ENCODE results near the gene HPS1.
A peak's percentile ranks its signal among the peaks of the same experiment; 100 is the strongest.

The HPS1 gene

DNA sequence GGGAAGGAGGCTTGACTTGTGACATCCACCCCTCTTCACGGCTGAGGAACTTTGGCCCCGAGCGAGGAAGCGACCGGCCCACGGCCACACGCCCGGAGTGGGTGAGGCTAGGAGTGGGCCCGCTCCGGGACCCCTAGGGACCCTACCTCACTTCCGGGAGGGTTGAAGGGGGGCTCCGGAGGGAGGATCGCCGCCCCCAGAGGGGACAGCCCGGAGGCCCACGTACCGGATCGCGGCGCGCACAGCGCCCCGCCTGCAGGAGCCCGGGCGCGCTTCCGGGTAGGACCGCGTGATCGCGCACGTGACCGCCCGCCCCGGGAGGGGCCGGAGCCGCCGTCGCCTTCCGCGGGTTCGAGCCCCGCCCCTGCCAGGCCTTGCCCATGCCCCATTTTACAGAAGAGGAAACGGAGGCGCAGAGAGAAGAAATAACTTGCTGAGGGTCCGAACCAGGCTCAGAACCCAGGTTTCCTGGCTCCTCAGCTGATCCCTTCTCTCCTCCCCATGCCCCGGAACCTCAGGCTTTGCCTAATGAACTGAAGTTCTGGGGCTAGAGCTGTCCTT is at the start of gene HPS1:
Gene HPS1 (minus strand): TSS at position 275 of the 561 bp plus-strand sequence. CDS start 3,695 bp downstream, outside the sequence.
- DNase-seq (ENCODE audit: low spot score), result peak; percentile 84
- H3K27me3 Mint-ChIP-seq (ENCODE audit: low read depth), result peaks cover 18% of the 10 kb centered on the region
- peak within 1 kb of the TSS; percentile 95 for H3K4me3 Mint-ChIP-seq
- H3K4me1 Mint-ChIP-seq (ENCODE audit: low read depth), result peaks cover 22% of the 10 kb centered on the region
- peak within 1 kb of the TSS; percentile 90 for H3K27ac Mint-ChIP-seq
- no peaks in the 10 kb centered on the region for H3K9me3 Mint-ChIP-seq
- peaks cover 20% of the 10 kb centered on the region for H3K36me3 Mint-ChIP-seq (ENCODE audit: low read depth)

- H3K27me3 Mint-ChIP-seq (ENCODE audit: low read depth), result peaks cover 8% of the 10 kb centered on the region
- H3K27ac Mint-ChIP-seq, result no peak overlapping the region
- no peak overlapping the region for H3K4me3 Mint-ChIP-seq
- H3K36me3 Mint-ChIP-seq (ENCODE audit: low read depth), result no peaks in the 10 kb centered on the region
- DNase-seq (ENCODE audit: low spot score), result no peak
- peaks cover 13% of the 10 kb centered on the region for H3K9me3 Mint-ChIP-seq
- no peaks in the 10 kb centered on the region for H3K4me1 Mint-ChIP-seq (ENCODE audit: low read depth)
Measured at GRCh38 chr10:98492763-98493162, 46.0 kb upstream of the HPS1 start.

- Mint-ChIP-seq H3K27me3 (ENCODE audit: low read depth) (no peaks in the 10 kb centered on the region), H3K9me3 (peaks cover under 1% of the 10 kb centered on the region), H3K4me3 (no peak overlapping the region), H3K27ac (no peak overlapping the region), H3K4me1 (ENCODE audit: low read depth) (no peaks in the 10 kb centered on the region), H3K36me3 (ENCODE audit: low read depth) (no peaks in the 10 kb centered on the region)
- no peak for DNase-seq (ENCODE audit: low spot score)
Measured at GRCh38 chr10:98489561-98490481, 43.1 kb upstream of the HPS1 start.

DNA sequence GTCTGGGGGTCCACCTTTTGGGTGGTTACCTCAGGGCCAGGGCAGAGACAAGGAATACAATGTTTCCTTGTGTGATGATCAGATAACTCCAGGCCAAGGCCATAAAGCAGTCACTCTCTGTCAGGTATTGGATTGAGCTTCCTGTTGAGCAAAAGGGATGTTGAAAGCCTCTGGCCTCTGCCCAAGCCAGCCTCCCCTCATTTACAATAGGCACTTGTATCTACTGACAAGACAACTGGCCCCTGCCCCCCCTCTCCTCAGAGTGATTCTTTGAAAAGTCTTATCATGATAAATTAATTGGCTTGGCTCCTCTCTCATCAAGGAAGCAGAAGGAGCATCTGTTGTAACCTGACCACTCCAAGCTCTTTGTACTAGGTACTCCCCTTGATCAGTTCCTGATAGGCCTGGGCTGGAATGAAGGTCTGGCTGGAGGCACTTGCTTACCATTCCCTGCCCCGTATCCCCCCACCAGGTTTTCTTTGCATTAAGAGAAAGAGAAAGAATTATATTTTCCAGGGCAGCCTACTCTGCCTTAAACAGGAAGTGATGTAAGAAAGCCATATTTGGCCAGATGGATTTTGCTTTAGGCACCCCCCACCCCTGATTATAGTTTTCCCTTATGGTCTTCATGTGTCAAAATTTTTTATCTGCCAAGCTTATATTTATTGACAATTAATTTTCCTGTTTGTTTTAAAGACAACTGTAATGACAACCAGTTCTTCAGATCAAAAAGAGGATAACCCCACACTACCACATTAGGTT is 42.1 kb upstream of the HPS1 start:
- H3K36me3 Mint-ChIP-seq (ENCODE audit: low read depth), result no peaks in the 10 kb centered on the region

DNA sequence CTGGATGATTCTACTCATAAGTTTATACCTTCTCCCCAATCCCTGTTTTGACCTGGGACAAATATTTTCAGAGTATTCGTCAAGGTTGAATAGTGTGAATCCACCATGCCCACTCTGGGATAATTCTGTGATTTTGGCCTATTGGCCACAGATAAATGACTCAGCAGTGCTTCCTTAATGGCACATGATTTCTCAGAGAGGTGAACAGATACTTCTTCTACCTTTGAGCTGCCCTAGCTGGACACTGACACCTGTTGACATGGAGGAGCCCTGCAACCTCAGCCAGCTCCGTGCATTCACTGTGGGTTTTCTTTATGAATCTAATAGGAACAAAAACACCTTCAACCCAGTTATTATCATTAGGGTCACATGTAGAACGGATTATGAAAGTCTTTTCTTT is 40.9 kb upstream of the HPS1 start:
- no peaks in the 10 kb centered on the region for H3K36me3 Mint-ChIP-seq (ENCODE audit: low read depth)
- H3K27ac Mint-ChIP-seq, result no peak overlapping the region
- no peaks in the 10 kb centered on the region for H3K27me3 Mint-ChIP-seq (ENCODE audit: low read depth)

More for the DNA sequence above, 42.1 kb upstream of the HPS1 start:
- Mint-ChIP-seq H3K4me1 (ENCODE audit: low read depth) (no peaks in the 10 kb centered on the region), H3K9me3 (no peaks in the 10 kb centered on the region), H3K4me3 (no peak overlapping the region), H3K27ac (no peak overlapping the region), H3K27me3 (ENCODE audit: low read depth) (no peaks in the 10 kb centered on the region)
- DNase-seq (ENCODE audit: low spot score), result no peak

GRCh38 chr10:98486421-98486820 is 39.7 kb upstream of the HPS1 start:
- Mint-ChIP-seq H3K27me3 (ENCODE audit: low read depth) (no peaks in the 10 kb centered on the region), H3K4me1 (ENCODE audit: low read depth) (peaks cover 4% of the 10 kb centered on the region), H3K36me3 (ENCODE audit: low read depth) (no peaks in the 10 kb centered on the region), H3K9me3 (no peaks in the 10 kb centered on the region), H3K27ac (no peak overlapping the region), H3K4me3 (no peak overlapping the region)
- DNase-seq (ENCODE audit: low spot score), result no peak

More for the DNA sequence above, 40.9 kb upstream of the HPS1 start:
- Mint-ChIP-seq H3K4me3 (no peak overlapping the region), H3K9me3 (no peaks in the 10 kb centered on the region), H3K4me1 (ENCODE audit: low read depth) (no peaks in the 10 kb centered on the region)
- DNase-seq (ENCODE audit: low spot score), result no peak

GRCh38 chr10:98485959-98486358 is 39.2 kb upstream of the HPS1 start:
- peaks cover 4% of the 10 kb centered on the region for H3K4me1 Mint-ChIP-seq (ENCODE audit: low read depth)

DNA sequence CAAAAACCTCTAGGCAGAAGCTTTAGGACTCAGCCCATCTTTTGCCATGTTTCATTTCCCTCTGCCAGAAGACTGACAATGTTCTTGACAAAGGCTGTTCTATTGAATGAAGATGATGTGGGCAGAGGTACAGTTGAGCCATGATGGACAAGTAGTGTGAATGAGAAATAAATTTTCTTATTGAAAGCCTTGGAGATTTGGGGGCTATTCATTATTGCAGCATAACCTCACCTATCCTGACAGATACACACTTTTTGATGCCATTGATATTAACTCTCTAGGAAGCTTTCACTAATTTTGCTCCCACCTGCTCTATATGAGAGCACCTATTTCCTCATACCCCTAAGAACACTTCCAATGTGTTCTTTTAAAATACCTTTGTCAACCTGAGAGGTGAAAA is 36.9 kb upstream of the HPS1 start:
- Mint-ChIP-seq H3K27me3 (ENCODE audit: low read depth) (no peaks in the 10 kb centered on the region), H3K27ac (no peak overlapping the region), H3K4me3 (no peak overlapping the region), H3K4me1 (ENCODE audit: low read depth) (peaks cover 4% of the 10 kb centered on the region), H3K36me3 (ENCODE audit: low read depth) (no peaks in the 10 kb centered on the region), H3K9me3 (no peaks in the 10 kb centered on the region)
- no peak for DNase-seq (ENCODE audit: low spot score)

More at GRCh38 chr10:98485959-98486358, 39.2 kb upstream of the HPS1 start:
- Mint-ChIP-seq H3K27me3 (ENCODE audit: low read depth) (no peaks in the 10 kb centered on the region), H3K4me3 (no peak overlapping the region), H3K9me3 (no peaks in the 10 kb centered on the region), H3K36me3 (ENCODE audit: low read depth) (no peaks in the 10 kb centered on the region), H3K27ac (no peak overlapping the region)
- DNase-seq (ENCODE audit: low spot score), result no peak

DNA sequence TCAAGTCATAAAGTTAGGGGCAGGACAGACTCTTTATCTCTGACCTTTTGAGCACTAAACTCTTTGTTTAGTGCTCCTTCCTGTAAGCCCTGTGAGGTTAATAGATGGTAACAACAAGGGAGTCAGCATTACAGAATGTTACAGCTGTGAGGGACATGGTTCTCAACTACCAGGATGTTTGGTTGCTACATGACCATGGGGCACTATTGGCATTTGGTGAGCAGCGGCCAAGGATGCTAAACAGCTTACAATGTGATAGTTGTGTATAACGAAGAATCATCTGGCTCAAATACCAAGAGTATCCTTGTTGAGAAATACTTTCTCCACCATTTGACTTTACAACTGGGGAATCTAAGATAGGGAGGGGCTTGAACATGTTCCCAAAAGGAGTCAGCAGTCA is 35.4 kb upstream of the HPS1 start:
- peaks cover 5% of the 10 kb centered on the region for H3K27me3 Mint-ChIP-seq (ENCODE audit: low read depth)
- no peaks in the 10 kb centered on the region for H3K9me3 Mint-ChIP-seq
- peaks cover 4% of the 10 kb centered on the region for H3K4me1 Mint-ChIP-seq (ENCODE audit: low read depth)
- no peak for DNase-seq (ENCODE audit: low spot score)
- no peaks in the 10 kb centered on the region for H3K36me3 Mint-ChIP-seq (ENCODE audit: low read depth)
- H3K27ac Mint-ChIP-seq, result no peak overlapping the region
- H3K4me3 Mint-ChIP-seq, result no peak overlapping the region

GRCh38 chr10:98481404-98481945 is 34.7 kb upstream of the HPS1 start:
- no peak overlapping the region for H3K27ac Mint-ChIP-seq
- H3K36me3 Mint-ChIP-seq (ENCODE audit: low read depth), result no peaks in the 10 kb centered on the region
- H3K4me3 Mint-ChIP-seq, result no peak overlapping the region
- peaks cover 4% of the 10 kb centered on the region for H3K4me1 Mint-ChIP-seq (ENCODE audit: low read depth)
- H3K27me3 Mint-ChIP-seq (ENCODE audit: low read depth), result peaks cover 5% of the 10 kb centered on the region
- no peak for DNase-seq (ENCODE audit: low spot score)
- H3K9me3 Mint-ChIP-seq, result no peaks in the 10 kb centered on the region

- no peak overlapping the region for H3K27ac Mint-ChIP-seq
- H3K9me3 Mint-ChIP-seq, result no peaks in the 10 kb centered on the region
- no peaks in the 10 kb centered on the region for H3K36me3 Mint-ChIP-seq (ENCODE audit: low read depth)
- peaks cover 5% of the 10 kb centered on the region for H3K27me3 Mint-ChIP-seq (ENCODE audit: low read depth)
- H3K4me3 Mint-ChIP-seq, result no peak overlapping the region
- peaks cover 6% of the 10 kb centered on the region for H3K4me1 Mint-ChIP-seq (ENCODE audit: low read depth)
- DNase-seq (ENCODE audit: low spot score), result no peak
Measured at GRCh38 chr10:98478430-98479222, 31.9 kb upstream of the HPS1 start.

GRCh38 chr10:98477861-98478260 is 31.1 kb upstream of the HPS1 start:
- Mint-ChIP-seq H3K4me3 (no peak overlapping the region), H3K4me1 (ENCODE audit: low read depth) (peaks cover 6% of the 10 kb centered on the region), H3K27me3 (ENCODE audit: low read depth) (peaks cover 5% of the 10 kb centered on the region), H3K27ac (no peak overlapping the region), H3K36me3 (ENCODE audit: low read depth) (no peaks in the 10 kb centered on the region), H3K9me3 (no peaks in the 10 kb centered on the region)
- DNase-seq (ENCODE audit: low spot score), result no peak

DNA sequence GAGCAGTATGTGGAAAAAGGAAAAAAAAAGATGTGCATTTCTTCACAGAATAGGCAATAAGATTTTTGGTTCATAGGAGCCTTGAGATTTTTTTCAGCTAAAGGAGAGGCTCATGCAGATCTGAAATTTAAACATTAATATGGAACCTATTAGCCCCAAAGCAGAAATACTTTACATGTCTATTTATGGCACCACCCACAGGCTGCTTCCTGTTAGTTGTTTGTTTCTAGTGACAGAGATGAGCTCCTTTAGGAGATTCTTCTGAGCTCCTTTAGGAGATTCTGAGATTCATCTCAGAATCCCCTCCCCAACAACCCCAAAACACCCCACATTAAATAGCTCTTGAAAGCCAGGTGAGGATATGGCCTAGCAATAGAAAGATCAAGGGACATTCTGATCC is 27.9 kb upstream of the HPS1 start:
- no peak overlapping the region for H3K27ac Mint-ChIP-seq
- peaks cover 2% of the 10 kb centered on the region for H3K4me1 Mint-ChIP-seq (ENCODE audit: low read depth)
- no peak overlapping the region for H3K4me3 Mint-ChIP-seq
- no peak for DNase-seq (ENCODE audit: low spot score)
- H3K9me3 Mint-ChIP-seq, result no peaks in the 10 kb centered on the region
- H3K36me3 Mint-ChIP-seq (ENCODE audit: low read depth), result no peaks in the 10 kb centered on the region
- H3K27me3 Mint-ChIP-seq (ENCODE audit: low read depth), result peaks cover 15% of the 10 kb centered on the region

Data from T-helper 2 cell treated with Interferon-gamma antibody and Interleukin-4, amounts not matched to agents 5 μg/mL and 100 μg/mL, for 36 hours (primary cell).